GM23248 (cell line): ENCODE results near the gene RAB6D. TPM values are rescaled to one million over a fixed set of nuclear protein-coding genes. Genes with fewer than 3 reads are reported as not detected.
"Not testable (repeated sequence)": the region's sequence is repeated elsewhere in the genome, so short reads cannot be mapped to it uniquely, and the experiment has no call there.

Source experiments
- DNase-seq: peaks from one replicate; pipeline ENCODE4 v3.0.0-alpha.2; 2015
- H2AFZ ChIP-seq: fragments of 200-600 bp; sonication (generic); 2 replicates; pipeline ENCODE4 v1.6.1; 2016; ENCODE audit warnings: antibody characterized with exemption
- H3F3A ChIP-seq: fragments of 200-600 bp; sonication (generic); 2 replicates; pipeline ENCODE4 v1.6.1; 2016; ENCODE audit warnings: mild to moderate bottlenecking, antibody characterized with exemption, mixed run types; ENCODE audit not compliant: insufficient read depth
- H3K27ac ChIP-seq: fragments of 200-600 bp; sonication (generic); 2 replicates; pipeline ENCODE4 v1.5.1; 2016; ENCODE audit warnings: mild to moderate bottlenecking
- H3K27me3 ChIP-seq: fragments of 200-600 bp; sonication (generic); replicated peaks from 2 replicates; pipeline ENCODE4 v1.6.1; 2016; ENCODE audit warnings: mild to moderate bottlenecking; ENCODE audit not compliant: insufficient read depth
- H3K36me3 ChIP-seq: fragments of 200-600 bp; sonication (generic); 2 replicates; pipeline ENCODE4 v1.6.1; 2016; ENCODE audit warnings: low read depth, mild to moderate bottlenecking
- H3K4me1 ChIP-seq: fragments of 200-600 bp; sonication (generic); 2 replicates; pipeline ENCODE4 v1.6.1; 2016; ENCODE audit warnings: mild to moderate bottlenecking; ENCODE audit not compliant: insufficient read depth
- H3K4me2 ChIP-seq: fragments of 200-600 bp; sonication (generic); one replicate; pipeline ENCODE4 v1.6.1; 2016; ENCODE audit warnings: mild to moderate bottlenecking; ENCODE audit not compliant: unreplicated experiment
- H3K4me3 ChIP-seq: fragments of 200-600 bp; sonication (generic); 2 replicates; pipeline ENCODE4 v1.5.1; 2016; ENCODE audit warnings: mild to moderate bottlenecking
- H3K79me2 ChIP-seq: fragments of 200-600 bp; sonication (generic); 2 replicates; pipeline ENCODE4 v1.6.1; 2016; ENCODE audit warnings: mild to moderate bottlenecking; ENCODE audit not compliant: insufficient read depth
- H3K9ac ChIP-seq: fragments of 200-600 bp; sonication (generic); 2 replicates; pipeline ENCODE4 v1.6.1; 2016; ENCODE audit warnings: mild to moderate bottlenecking
- H3K9me2 ChIP-seq: fragments of 200-600 bp; sonication (generic); 2 replicates; pipeline ENCODE4 v1.6.1; 2016; ENCODE audit warnings: mixed run types, mild to moderate bottlenecking, moderate library complexity; ENCODE audit not compliant: insufficient read depth
- H3K9me3 ChIP-seq: fragments of 200-600 bp; sonication (generic); one replicate; pipeline ENCODE4 v1.6.1; 2017; ENCODE audit warnings: low read depth
- H4K20me1 ChIP-seq: fragments of 200-600 bp; sonication (generic); 2 replicates; pipeline ENCODE4 v1.6.0; 2016; ENCODE audit not compliant: insufficient read depth
- EZH2 ChIP-seq: fragments of 200-600 bp; sonication (generic); IDR thresholded peaks from 2 replicates; pipeline ENCODE4 v1.6.1; 2018; ENCODE audit warnings: antibody characterized with exemption, mild to moderate bottlenecking; ENCODE audit not compliant: insufficient read depth, poor library complexity, severe bottlenecking
- EZH2phosphoT487 ChIP-seq: fragments of 200-600 bp; sonication (generic); IDR thresholded peaks from 2 replicates; pipeline ENCODE4 v1.6.1; 2018; ENCODE audit warnings: antibody characterized with exemption, moderate library complexity, mild to moderate bottlenecking, low read depth; ENCODE audit not compliant: insufficient read depth
- WGBS, 2 experiments: methylation state at CpG; one replicate each; pipeline ENCODE4 v1.1.6; 2015 to 2017; ENCODE audit warnings: low lambda C conversion rate in 2 of 2, low coverage in 1 of 2; ENCODE audit errors: missing lambda C conversion rate in 2 of 2; 5-methylcytosine and 5-hydroxymethylcytosine counted together
- in situ Hi-C: fragments of 300-500 bp; cut with MboI; formaldehyde crosslinking; loops from 2 replicates; pipeline ENCODE4 v1.15.0; 2020
- polyA plus RNA-seq: library from polyadenylated mRNA; unstranded; fragments of >200 nt; fragmentation: Nextera tagmentation; extraction: Ambion mirVana; gene quantifications from 2 replicates; pipeline ENCODE4 v1.2.1, GENCODE V29; 2016
- total RNA-seq: library from RNA; depleted of rRNA; stranded (reverse); fragments of >200 nt; shearing (Covaris generic); gene quantifications from 2 replicates; pipeline ENCODE4 v1.2.3, GENCODE V29; 2014; rRNA removed

The RAB6D gene
- total and polyA plus RNA-seq, 2 experiments from 2014 or later: 0.15 TPM; not detected in 1

GRCh38 chr2:131322209-131322608 lies 41.8 kb downstream of the RAB6D start:
- H3K9me2 ChIP-seq: no peaks in the 10 kb centered on the region
- no peak for DNase-seq
- no peak overlapping the region for H3K4me3 ChIP-seq
- WGBS, 2 experiments: 25 to 27% methylated on average over 6 of the region's 6 CpGs
- in situ Hi-C loops: no loop called here
- no peaks in the 10 kb centered on the region for H3K79me2 ChIP-seq
- no peaks in the 10 kb centered on the region for H3K4me1 ChIP-seq
- H2AFZ ChIP-seq: no peak overlapping the region
- no peak overlapping the region for H3K9ac ChIP-seq
- TF ChIP-seq EZH2 (no peak), EZH2phosphoT487 (no peak)
- no peaks in the 10 kb centered on the region for H3K9me3 ChIP-seq
- no peaks in the 10 kb centered on the region for H3K27me3 ChIP-seq
- H3K27ac ChIP-seq: no peak overlapping the region
- H3F3A ChIP-seq: no peaks in the 10 kb centered on the region
- no peak overlapping the region for H3K4me2 ChIP-seq
- no peaks in the 10 kb centered on the region for H4K20me1 ChIP-seq
- no peaks in the 10 kb centered on the region for H3K36me3 ChIP-seq

GRCh38 chr2:131321344-131321743 lies 42.6 kb downstream of the RAB6D start:
- H3F3A ChIP-seq, H3K9me2 ChIP-seq, H2AFZ ChIP-seq, H3K27ac ChIP-seq, H3K36me3 ChIP-seq, H4K20me1 ChIP-seq, H3K27me3 ChIP-seq, H3K79me2 ChIP-seq, in situ Hi-C loops, H3K4me2 ChIP-seq, H3K4me1 ChIP-seq, H3K4me3 ChIP-seq, DNase-seq, H3K9me3 ChIP-seq, H3K9ac ChIP-seq: not testable (repeated sequence)
- 21 to 33% methylated on average over 1 of the region's 1 CpG for WGBS, 2 experiments

DNA sequence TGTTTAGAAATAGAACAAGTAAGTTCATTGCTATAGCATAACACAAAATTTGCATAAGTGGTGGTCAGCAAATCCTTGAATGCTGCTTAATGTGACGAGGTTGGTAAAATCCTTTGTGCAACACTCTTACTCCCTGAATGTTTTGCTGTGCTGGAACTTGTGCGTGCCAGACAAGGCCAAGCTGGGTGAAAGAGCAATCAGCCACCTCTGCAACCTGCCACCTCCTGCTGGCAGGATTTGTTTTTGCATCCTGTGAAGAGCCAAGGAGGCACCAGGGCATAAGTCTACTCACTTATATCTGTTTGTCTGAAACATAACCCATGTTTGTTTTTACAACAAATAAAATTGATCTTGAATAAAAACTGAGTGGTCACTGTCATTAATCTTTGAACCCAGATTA lies 53.0 kb downstream of the RAB6D start:
- 36 to 41% methylated on average over 2 of the region's 2 CpGs for WGBS, 2 experiments
- in situ Hi-C loops, H3K9ac ChIP-seq, H3F3A ChIP-seq, H3K4me3 ChIP-seq, H4K20me1 ChIP-seq, H3K9me2 ChIP-seq, H3K27me3 ChIP-seq, H3K9me3 ChIP-seq, DNase-seq, H3K79me2 ChIP-seq, H3K4me1 ChIP-seq, H2AFZ ChIP-seq, H3K36me3 ChIP-seq, H3K27ac ChIP-seq, H3K4me2 ChIP-seq: not testable (repeated sequence)

Other genes starting within 250 kb of the RAB6D start
- gene POTEE, start 154.6 kb downstream of the RAB6D start, total RNA-seq: not detected in 2 replicates
- gene POTEE, start 154.6 kb downstream of the RAB6D start, polyA plus RNA-seq: 0.52 and 0.78 TPM in 2 replicates
- gene TUBA3D, start 112.0 kb upstream of the RAB6D start, total RNA-seq: not detected in 2 replicates
- not detected in 2 replicates for gene TUBA3D, start 112.0 kb upstream of the RAB6D start, polyA plus RNA-seq
- 41.4 and 65.0 TPM in 2 replicates for gene MZT2A, start 128.2 kb upstream of the RAB6D start, total RNA-seq
- gene MZT2A, start 128.2 kb upstream of the RAB6D start, polyA plus RNA-seq: 88.8 and 89.8 TPM in 2 replicates
- 11.5 and 15.0 TPM in 2 replicates for gene CCDC74A, start 163.7 kb upstream of the RAB6D start, total RNA-seq
- 10.8 and 11.3 TPM in 2 replicates for gene CCDC74A, start 163.7 kb upstream of the RAB6D start, polyA plus RNA-seq